ENCODE data around the gene PI4KA. TPM values are rescaled to one million over a fixed set of nuclear protein-coding genes. Genes with fewer than 3 reads are reported as not detected.

The PI4KA gene
- total and polyA plus RNA-seq, 2 donors from 2014 or later, result 37.3 to 92.8 TPM

DNA sequence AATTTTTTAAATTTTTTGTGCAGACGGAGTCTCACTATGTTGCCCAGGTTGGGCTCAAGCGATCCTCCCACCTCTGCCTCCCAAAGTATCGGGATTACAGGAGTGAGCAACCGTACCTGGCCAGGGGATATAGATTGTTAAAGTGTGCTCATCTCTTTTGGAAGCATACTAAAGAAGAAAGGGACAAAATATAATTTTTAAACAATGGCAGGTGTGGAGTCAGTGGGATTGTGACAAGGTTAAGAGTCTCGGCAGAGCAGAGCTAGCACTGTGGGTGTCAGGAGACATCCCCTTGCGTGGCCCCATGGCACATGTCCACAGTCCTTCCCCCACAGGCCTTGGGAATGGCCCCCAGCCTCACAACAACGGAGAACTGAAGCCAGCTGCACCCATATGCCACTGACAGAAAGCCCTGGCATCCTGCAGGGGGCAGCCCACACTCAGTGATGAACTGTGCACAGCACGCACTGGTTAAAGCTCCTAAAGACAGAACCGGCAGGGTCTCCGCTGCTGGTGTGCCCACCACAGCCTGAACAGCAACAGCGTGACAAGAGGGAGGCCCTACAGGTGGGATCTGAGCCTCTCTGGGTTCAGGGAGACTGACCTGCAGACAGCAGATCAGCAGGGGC is 54.8 kb downstream of the PI4KA start:
- Histone ChIP-seq H3K4me3 (ENCODE audit: low read length in 3 of 3) (no peak overlapping the region), H3K4me1 (ENCODE audit: control insufficient read depth in 2 of 3, insufficient read depth in 2 of 3, low read depth in 1 of 3, low read length in 3 of 3) (no peaks in the 10 kb centered on the region), H3K27ac (ENCODE audit: low read depth in 2 of 2, low read length in 2 of 2) (no peak overlapping the region), H3K27me3 (ENCODE audit: control insufficient read depth, insufficient read depth, low read length) (no peaks in the 10 kb centered on the region), H3K36me3 (ENCODE audit: control insufficient read depth in 2 of 3, insufficient read depth in 3 of 3, low read length in 3 of 3) (peaks cover 6 to 65% (median 36%) of the 10 kb centered on the region in 3 donors), H3K9me3 (ENCODE audit: control insufficient read depth in 2 of 3, insufficient read depth in 1 of 3, low read length in 3 of 3) (no peaks in the 10 kb centered on the region), H3K9ac (ENCODE audit: low read length in 3 of 3) (no peak overlapping the region)
- peak in 4 of 5 donors; percentile 38 to 67 (median 64) for DNase-seq
- TF ChIP-seq, protein P1, sequence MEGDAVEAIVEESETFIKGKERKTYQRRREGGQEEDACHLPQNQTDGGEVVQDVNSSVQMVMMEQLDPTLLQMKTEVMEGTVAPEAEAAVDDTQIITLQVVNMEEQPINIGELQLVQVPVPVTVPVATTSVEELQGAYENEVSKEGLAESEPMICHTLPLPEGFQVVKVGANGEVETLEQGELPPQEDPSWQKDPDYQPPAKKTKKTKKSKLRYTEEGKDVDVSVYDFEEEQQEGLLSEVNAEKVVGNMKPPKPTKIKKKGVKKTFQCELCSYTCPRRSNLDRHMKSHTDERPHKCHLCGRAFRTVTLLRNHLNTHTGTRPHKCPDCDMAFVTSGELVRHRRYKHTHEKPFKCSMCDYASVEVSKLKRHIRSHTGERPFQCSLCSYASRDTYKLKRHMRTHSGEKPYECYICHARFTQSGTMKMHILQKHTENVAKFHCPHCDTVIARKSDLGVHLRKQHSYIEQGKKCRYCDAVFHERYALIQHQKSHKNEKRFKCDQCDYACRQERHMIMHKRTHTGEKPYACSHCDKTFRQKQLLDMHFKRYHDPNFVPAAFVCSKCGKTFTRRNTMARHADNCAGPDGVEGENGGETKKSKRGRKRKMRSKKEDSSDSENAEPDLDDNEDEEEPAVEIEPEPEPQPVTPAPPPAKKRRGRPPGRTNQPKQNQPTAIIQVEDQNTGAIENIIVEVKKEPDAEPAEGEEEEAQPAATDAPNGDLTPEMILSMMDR (IDR thresholded peaks at IDR 0.05; ENCODE audit: borderline replicate concordance, extremely low read depth, insufficient read depth), result peak; percentile 32
- no peak for FAIRE-seq
- intact Hi-C loops (cut with DNase I), result no loop called here

DNA sequence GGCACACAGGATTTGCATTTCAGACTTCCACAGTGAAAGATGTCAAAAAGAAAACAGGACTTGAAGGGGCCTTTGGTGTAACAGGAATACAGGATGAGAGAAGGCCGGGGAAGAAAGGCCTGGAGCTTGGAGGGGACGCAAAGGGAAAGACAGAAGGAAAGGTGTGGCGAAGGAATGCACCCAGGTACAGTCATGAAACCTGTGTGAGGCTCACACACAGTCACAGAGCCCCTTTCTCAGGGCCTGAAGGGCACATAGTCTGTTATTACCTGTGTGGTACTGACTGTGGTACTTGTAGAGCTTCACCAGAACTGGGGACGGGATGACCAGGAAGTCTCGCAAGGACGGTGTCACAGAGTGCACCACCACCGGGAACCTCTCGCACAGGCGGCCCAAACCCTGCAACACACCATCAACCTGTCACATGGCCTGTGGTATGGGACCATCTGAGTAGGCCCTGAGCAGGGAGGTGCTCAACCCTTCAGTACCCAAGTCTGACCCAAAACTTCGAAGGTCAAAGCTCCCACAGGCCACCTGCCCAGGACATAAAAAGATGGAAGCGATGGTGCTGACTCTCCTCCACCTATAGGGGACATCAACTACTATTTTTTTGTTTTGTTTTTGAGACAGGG is 55.6 kb downstream of the PI4KA start:
- DNase-seq (no peak), FAIRE-seq (no peak)
- Histone ChIP-seq H3K9ac (ENCODE audit: low read length in 3 of 3) (no peak overlapping the region), H3K27ac (ENCODE audit: low read depth in 2 of 2, low read length in 2 of 2) (no peak overlapping the region), H3K9me3 (ENCODE audit: control insufficient read depth in 2 of 3, insufficient read depth in 1 of 3, low read length in 3 of 3) (no peaks in the 10 kb centered on the region), H3K4me1 (ENCODE audit: control insufficient read depth in 2 of 3, insufficient read depth in 2 of 3, low read depth in 1 of 3, low read length in 3 of 3) (no peaks in the 10 kb centered on the region), H3K27me3 (ENCODE audit: control insufficient read depth, insufficient read depth, low read length) (no peaks in the 10 kb centered on the region), H3K4me3 (ENCODE audit: low read length in 3 of 3) (no peak overlapping the region), H3K36me3 (ENCODE audit: control insufficient read depth in 2 of 3, insufficient read depth in 3 of 3, low read length in 3 of 3) (peaks cover 6 to 72% (median 42%) of the 10 kb centered on the region in 3 donors)
- TF ChIP-seq, protein P1 (IDR thresholded peaks at IDR 0.05; ENCODE audit: borderline replicate concordance, extremely low read depth, insufficient read depth), result no peak
- intact Hi-C loops (cut with DNase I), result no loop called here

DNA sequence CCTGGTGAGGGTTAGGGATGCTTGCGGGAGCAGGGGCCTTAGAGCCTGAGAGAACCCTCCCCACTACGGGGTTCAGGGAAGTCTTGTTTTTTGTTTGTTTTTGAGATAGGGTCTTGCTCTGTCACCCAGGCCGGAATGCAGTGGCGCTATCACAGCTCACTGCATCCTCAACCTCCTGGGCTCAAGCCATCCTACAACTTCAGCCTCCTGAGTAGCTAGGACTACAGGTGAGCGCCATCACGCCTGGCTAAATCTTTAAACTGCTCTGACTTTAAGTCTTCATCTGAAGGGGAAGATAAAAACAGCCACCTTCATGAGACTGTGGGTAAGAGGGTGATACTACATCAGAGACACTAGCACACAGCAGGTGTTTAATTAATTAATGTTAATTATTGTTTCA is 56.2 kb downstream of the PI4KA start:
- no peaks in the 10 kb centered on the region for H3K27me3 ChIP-seq (ENCODE audit: control insufficient read depth, insufficient read depth, low read length)
- intact Hi-C loops (cut with DNase I), result no loop called here
- no peak for FAIRE-seq

More for the DNA sequence above, 56.2 kb downstream of the PI4KA start:
- H3K4me3 ChIP-seq (ENCODE audit: low read length in 3 of 3), result no peak overlapping the region
- no peak for DNase-seq
- TF ChIP-seq, protein P1 (IDR thresholded peaks at IDR 0.05; ENCODE audit: borderline replicate concordance, extremely low read depth, insufficient read depth), result no peak
- H3K9me3 ChIP-seq (ENCODE audit: control insufficient read depth in 2 of 3, insufficient read depth in 1 of 3, low read length in 3 of 3), result no peaks in the 10 kb centered on the region
- no peak overlapping the region for H3K9ac ChIP-seq (ENCODE audit: low read length in 3 of 3)
- peaks cover 6 to 76% (median 46%) of the 10 kb centered on the region in 3 donors for H3K36me3 ChIP-seq (ENCODE audit: control insufficient read depth in 2 of 3, insufficient read depth in 3 of 3, low read length in 3 of 3)
- no peak overlapping the region for H3K27ac ChIP-seq (ENCODE audit: low read depth in 2 of 2, low read length in 2 of 2)
- H3K4me1 ChIP-seq (ENCODE audit: control insufficient read depth in 2 of 3, insufficient read depth in 2 of 3, low read depth in 1 of 3, low read length in 3 of 3), result no peaks in the 10 kb centered on the region
